A549 (cell line): Measurements from ENCODE around the gene CAPN8. TPM values are rescaled to one million over a fixed set of nuclear protein-coding genes. Genes with fewer than 3 reads are reported as not detected.

ENCODE experiments used
- ATAC-seq, 2 experiments: fragments of 200-7000 bp in 1 of 2; fragments of >200 bp in 1 of 2; cut with Nextera tagmentation in 1 of 2; cut with Tn5 transposase in 1 of 2; 3 replicates each; pipeline versions ENCODE4 v1.8.0 to v1.9.1; 2018 to 2020; ENCODE audit warnings: mild to moderate bottlenecking in 1 of 2, moderate library complexity in 1 of 2
- CTCF ChIA-PET: fragments of 300-600 bp; sonication (Branson Sonifier 250); formaldehyde crosslinking; extraction: SDS; loops from one replicate; lab custom pipeline; 2021; ENCODE audit warnings: antibody characterized with exemption, inconsistent platforms; lab: Yijun Ruan, JAX
- POLR2A ChIA-PET: fragments of 350-600 bp; formaldehyde crosslinking; extraction: SDS; loops from one replicate; lab custom pipeline; 2021; ENCODE audit warnings: antibody characterized with exemption, inconsistent platforms; lab: Yijun Ruan, JAX
- DNase-seq, 2 experiments: peaks; one replicate each; pipeline versions ENCODE4 v3.0.0 to v3.0.0-alpha.2; 2011 to 2016; ENCODE audit warnings: low read depth in 1 of 2, low spot score in 1 of 2
- FAIRE-seq: peaks from 2 replicates; lab custom pipeline; 2011; peaks lifted over from hg19 to GRCh38; lab: Jason Lieb, UNC
- H3K27ac ChIP-seq, 2 experiments: fragments of >200 bp; sonication (Bioruptor Twin); formaldehyde crosslinking; 3 replicates each; pipeline ENCODE4 v1.5.1; 2016 to 2017
- H3K4me1 ChIP-seq: fragments of >200 bp; sonication (Bioruptor Twin); formaldehyde crosslinking; 3 replicates; pipeline ENCODE4 v1.6.1; 2016
- H3K4me2 ChIP-seq: fragments of >200 bp; sonication (Bioruptor Twin); formaldehyde crosslinking; 3 replicates; pipeline ENCODE4 v1.6.1; 2016
- H3K4me3 ChIP-seq: fragments of >200 bp; sonication (Bioruptor Twin); formaldehyde crosslinking; 3 replicates; pipeline ENCODE4 v1.5.1; 2016
- H3K9me3 ChIP-seq: fragments of >200 bp; sonication (Bioruptor Twin); formaldehyde crosslinking; 3 replicates; pipeline ENCODE4 v1.6.1; 2016
- BHLHE40 ChIP-seq: IDR thresholded peaks from 2 replicates; pipeline ENCODE4 v1.6.1; 2012; ENCODE audit warnings: low read depth, low read length, inconsistent platforms
- CHD4 ChIP-seq: fragments of 200-600 bp; sonication (generic); IDR thresholded peaks from 2 replicates; pipeline ENCODE4 v1.6.1; 2016; ENCODE audit warnings: antibody characterized with exemption, mild to moderate bottlenecking, borderline replicate concordance
- EHMT2 ChIP-seq: fragments of 200-600 bp; sonication (generic); IDR thresholded peaks from 2 replicates; pipeline ENCODE4 v1.6.1; 2016; ENCODE audit warnings: antibody characterized with exemption, low read depth, mild to moderate bottlenecking, moderate library complexity
- FOSB ChIP-seq: fragments of 250-450 bp; sonication (Bioruptor Pico); IDR thresholded peaks from 2 replicates; pipeline ENCODE4 v1.5.0; 2020; ENCODE audit warnings: mild to moderate bottlenecking, moderate library complexity
- GATA3 ChIP-seq: IDR thresholded peaks from 2 replicates; pipeline ENCODE4 v1.6.1; 2012; ENCODE audit warnings: borderline replicate concordance
- HEYL ChIP-seq: fragments of 250-450 bp; sonication (Bioruptor Pico); IDR thresholded peaks from 2 replicates; pipeline ENCODE4 v1.8.0; 2021; ENCODE audit warnings: mild to moderate bottlenecking, moderate library complexity
- HOXB5 ChIP-seq: fragments of 250-450 bp; sonication (Bioruptor Pico); IDR thresholded peaks from 2 replicates; pipeline ENCODE4 v1.5.0; 2020; ENCODE audit warnings: mild to moderate bottlenecking, moderate library complexity
- KDM1A ChIP-seq: fragments of 200-600 bp; sonication (generic); IDR thresholded peaks from 2 replicates; pipeline ENCODE4 v1.6.1; 2016; ENCODE audit warnings: low read depth, mild to moderate bottlenecking
- KDM5A ChIP-seq: fragments of 200-600 bp; sonication (generic); IDR thresholded peaks from 2 replicates; pipeline ENCODE4 v1.6.1; 2016; ENCODE audit warnings: antibody characterized with exemption, mild to moderate bottlenecking
- MAFK ChIP-seq: fragments of 450-650 bp; IDR thresholded peaks from 2 replicates; pipeline ENCODE4 v1.6.1; 2014; ENCODE audit not compliant: partially characterized antibody
- MYC ChIP-seq: IDR thresholded peaks from 2 replicates; pipeline ENCODE4 v1.6.1; 2012; ENCODE audit warnings: mild to moderate bottlenecking, inconsistent platforms, low read length, improper control_type of control experiment, borderline replicate concordance
- POLR2A ChIP-seq: IDR thresholded peaks from 2 replicates; pipeline ENCODE4 v1.6.1; 2012; ENCODE audit warnings: mild to moderate bottlenecking, low read length
- RAD21 ChIP-seq, 2 experiments: fragments of >200 bp in 1 of 2; sonication (Bioruptor Twin) in 1 of 2; formaldehyde crosslinking in 1 of 2; IDR thresholded peaks in 1 of 2; conservative IDR thresholded peaks in 1 of 2; 2 replicates in 1 of 2; 3 replicates in 1 of 2; pipeline ENCODE4 v1.6.1; 2012 to 2018; ENCODE audit warnings: inconsistent platforms in 1 of 2
- RFX5 ChIP-seq: fragments of 450-650 bp; IDR thresholded peaks from 2 replicates; pipeline ENCODE4 v1.7.1; 2014; ENCODE audit warnings: antibody characterized with exemption, mild to moderate bottlenecking, moderate library complexity
- RNF2 ChIP-seq: fragments of 200-600 bp; sonication (generic); IDR thresholded peaks from 2 replicates; pipeline ENCODE4 v1.6.1; 2016; ENCODE audit warnings: low read depth, mild to moderate bottlenecking, antibody characterized with exemption, moderate library complexity, borderline replicate concordance
- TP53 ChIP-seq: fragments of 250-450 bp; sonication (Bioruptor Pico); IDR thresholded peaks from 2 replicates; pipeline ENCODE4 v1.5.0; 2021; ENCODE audit warnings: mild to moderate bottlenecking, moderate library complexity
- ZFP36 ChIP-seq: fragments of 450-650 bp; IDR thresholded peaks from 2 replicates; pipeline ENCODE4 v1.6.1; 2014; ENCODE audit warnings: borderline replicate concordance; ENCODE audit not compliant: partially characterized antibody
- ZNF302 ChIP-seq: fragments of 250-450 bp; sonication (Bioruptor Pico); IDR thresholded peaks from 2 replicates; pipeline ENCODE4 v1.9.0; 2021; ENCODE audit warnings: inconsistent platforms, mild to moderate bottlenecking, moderate library complexity
- ZSCAN20 ChIP-seq: fragments of 250-450 bp; sonication (Bioruptor Pico); IDR thresholded peaks from 2 replicates; pipeline ENCODE4 v1.8.0; 2022; ENCODE audit warnings: mild to moderate bottlenecking, moderate library complexity
- WGBS: methylation state at CpG from one replicate; pipeline ENCODE4 v1.1.6; 2017; ENCODE audit errors: missing lambda C conversion rate; 5-methylcytosine and 5-hydroxymethylcytosine counted together
- polyA plus RNA-seq, 4 experiments: library from polyadenylated mRNA; depleted of rRNA in 3 of 4; stranded (reverse); fragments of >200 nt; fragmentation: RNase III in 1 of 4; extraction: RNeasy Plus Mini Kit Qiagen cat#74134 plus additional on column Dnase treatment in 1 of 4; gene quantifications; 2 replicates in 3 of 4; 3 replicates in 1 of 4; pipeline ENCODE4 v1.2.3, GENCODE V29; 2011 to 2017
- TF ChIP-seq, protein P1 (sequence below): fragments of >200 bp; sonication (Bioruptor Twin); formaldehyde crosslinking; IDR thresholded peaks from 3 replicates; pipeline ENCODE4 v1.6.1; 2016
- TF ChIP-seq, protein P2 (sequence below): fragments of 200-600 bp; sonication (generic); IDR thresholded peaks from 2 replicates; pipeline ENCODE4 v1.6.1; 2016; ENCODE audit warnings: antibody characterized with exemption, mild to moderate bottlenecking, moderate library complexity
- TF ChIP-seq, protein P3 (sequence below): IDR thresholded peaks from 2 replicates; pipeline ENCODE4 v1.6.1; 2012
- TF ChIP-seq, protein P4 (sequence below): fragments of 150-350 bp; IDR thresholded peaks from 2 replicates; pipeline ENCODE4 v1.6.1; 2014; ENCODE audit warnings: low read depth, mild to moderate bottlenecking, low read length
- TF ChIP-seq, protein P5 (sequence below): IDR thresholded peaks from 2 replicates; pipeline ENCODE4 v1.6.1; 2012; ENCODE audit warnings: low read depth, borderline replicate concordance
- TF ChIP-seq, protein P6 (sequence below): fragments of 250-450 bp; sonication (Bioruptor Pico); IDR thresholded peaks from 2 replicates; pipeline ENCODE4 v1.5.0; 2021; ENCODE audit warnings: mild to moderate bottlenecking, moderate library complexity, borderline replicate concordance

The CAPN8 gene
- polyA plus RNA-seq, 2 of the 4 experiments (the other 2 are of a cell fraction) = 0.39 to 1.5 TPM

DNA sequence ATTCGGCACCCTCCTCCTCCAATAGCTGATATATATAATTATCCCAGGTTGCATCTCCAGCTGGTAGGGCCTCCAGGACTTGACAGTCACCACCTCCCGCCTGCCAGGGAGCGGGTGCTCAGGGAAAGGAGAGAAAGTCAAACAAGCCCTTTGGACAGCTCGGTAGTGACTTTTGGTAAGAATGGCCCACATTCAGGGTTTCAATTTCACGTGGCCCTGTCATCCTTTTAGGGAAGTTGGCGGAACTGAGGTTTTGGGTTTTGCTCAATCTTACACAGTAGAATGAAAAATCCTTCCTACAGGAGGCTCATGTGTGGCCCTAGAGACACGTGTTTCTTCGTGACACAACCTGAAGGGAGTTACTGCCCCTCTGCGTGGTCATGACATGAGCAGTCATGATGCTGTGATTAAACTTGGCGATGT lies 44.2 kb downstream of the CAPN8 start:
- ATAC-seq (no peak), DNase-seq (no peak), FAIRE-seq (no peak)
- H3K4me2 ChIP-seq = no peak overlapping the region
- no peaks in the 10 kb centered on the region for H3K9me3 ChIP-seq
- H3K27ac ChIP-seq = no peak overlapping the region
- ChIA-PET POLR2A (no interaction called here), CTCF (interaction anchor here (0.6 to 1.3 kb wide), 2 partner anchors 9 to 64 kb away, joined by 3 to 5 read pairs; no protein-coding TSS in a partner anchor)
- H3K4me1 ChIP-seq = no peaks in the 10 kb centered on the region
- WGBS = 80% methylated on average over 10 of the region's 10 CpGs
- no peak overlapping the region for H3K4me3 ChIP-seq
- TF ChIP-seq, protein P1, sequence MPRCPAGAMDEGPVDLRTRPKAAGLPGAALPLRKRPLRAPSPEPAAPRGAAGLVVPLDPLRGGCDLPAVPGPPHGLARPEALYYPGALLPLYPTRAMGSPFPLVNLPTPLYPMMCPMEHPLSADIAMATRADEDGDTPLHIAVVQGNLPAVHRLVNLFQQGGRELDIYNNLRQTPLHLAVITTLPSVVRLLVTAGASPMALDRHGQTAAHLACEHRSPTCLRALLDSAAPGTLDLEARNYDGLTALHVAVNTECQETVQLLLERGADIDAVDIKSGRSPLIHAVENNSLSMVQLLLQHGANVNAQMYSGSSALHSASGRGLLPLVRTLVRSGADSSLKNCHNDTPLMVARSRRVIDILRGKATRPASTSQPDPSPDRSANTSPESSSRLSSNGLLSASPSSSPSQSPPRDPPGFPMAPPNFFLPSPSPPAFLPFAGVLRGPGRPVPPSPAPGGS = no peak
- TF ChIP-seq KDM1A = no peak
- TF ChIP-seq, protein P2, sequence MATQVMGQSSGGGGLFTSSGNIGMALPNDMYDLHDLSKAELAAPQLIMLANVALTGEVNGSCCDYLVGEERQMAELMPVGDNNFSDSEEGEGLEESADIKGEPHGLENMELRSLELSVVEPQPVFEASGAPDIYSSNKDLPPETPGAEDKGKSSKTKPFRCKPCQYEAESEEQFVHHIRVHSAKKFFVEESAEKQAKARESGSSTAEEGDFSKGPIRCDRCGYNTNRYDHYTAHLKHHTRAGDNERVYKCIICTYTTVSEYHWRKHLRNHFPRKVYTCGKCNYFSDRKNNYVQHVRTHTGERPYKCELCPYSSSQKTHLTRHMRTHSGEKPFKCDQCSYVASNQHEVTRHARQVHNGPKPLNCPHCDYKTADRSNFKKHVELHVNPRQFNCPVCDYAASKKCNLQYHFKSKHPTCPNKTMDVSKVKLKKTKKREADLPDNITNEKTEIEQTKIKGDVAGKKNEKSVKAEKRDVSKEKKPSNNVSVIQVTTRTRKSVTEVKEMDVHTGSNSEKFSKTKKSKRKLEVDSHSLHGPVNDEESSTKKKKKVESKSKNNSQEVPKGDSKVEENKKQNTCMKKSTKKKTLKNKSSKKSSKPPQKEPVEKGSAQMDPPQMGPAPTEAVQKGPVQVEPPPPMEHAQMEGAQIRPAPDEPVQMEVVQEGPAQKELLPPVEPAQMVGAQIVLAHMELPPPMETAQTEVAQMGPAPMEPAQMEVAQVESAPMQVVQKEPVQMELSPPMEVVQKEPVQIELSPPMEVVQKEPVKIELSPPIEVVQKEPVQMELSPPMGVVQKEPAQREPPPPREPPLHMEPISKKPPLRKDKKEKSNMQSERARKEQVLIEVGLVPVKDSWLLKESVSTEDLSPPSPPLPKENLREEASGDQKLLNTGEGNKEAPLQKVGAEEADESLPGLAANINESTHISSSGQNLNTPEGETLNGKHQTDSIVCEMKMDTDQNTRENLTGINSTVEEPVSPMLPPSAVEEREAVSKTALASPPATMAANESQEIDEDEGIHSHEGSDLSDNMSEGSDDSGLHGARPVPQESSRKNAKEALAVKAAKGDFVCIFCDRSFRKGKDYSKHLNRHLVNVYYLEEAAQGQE = no peak
- no peak for TF ChIP-seq BHLHE40
- no peak for TF ChIP-seq EHMT2
- no peak for TF ChIP-seq MAFK
- no peak for TF ChIP-seq FOSB (CRISPR knock-in tag)
- TF ChIP-seq RFX5 = no peak
- no peak for TF ChIP-seq GATA3
- TF ChIP-seq POLR2A = no peak
- no peak for TF ChIP-seq ZSCAN20 (CRISPR knock-in tag)
- no peak for TF ChIP-seq HEYL (CRISPR knock-in tag)
- TF ChIP-seq, protein P3, sequence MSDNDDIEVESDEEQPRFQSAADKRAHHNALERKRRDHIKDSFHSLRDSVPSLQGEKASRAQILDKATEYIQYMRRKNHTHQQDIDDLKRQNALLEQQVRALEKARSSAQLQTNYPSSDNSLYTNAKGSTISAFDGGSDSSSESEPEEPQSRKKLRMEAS = no peak
- TF ChIP-seq ZNF302 (CRISPR knock-in tag) = no peak
- no peak for TF ChIP-seq MYC
- TF ChIP-seq, protein P4, sequence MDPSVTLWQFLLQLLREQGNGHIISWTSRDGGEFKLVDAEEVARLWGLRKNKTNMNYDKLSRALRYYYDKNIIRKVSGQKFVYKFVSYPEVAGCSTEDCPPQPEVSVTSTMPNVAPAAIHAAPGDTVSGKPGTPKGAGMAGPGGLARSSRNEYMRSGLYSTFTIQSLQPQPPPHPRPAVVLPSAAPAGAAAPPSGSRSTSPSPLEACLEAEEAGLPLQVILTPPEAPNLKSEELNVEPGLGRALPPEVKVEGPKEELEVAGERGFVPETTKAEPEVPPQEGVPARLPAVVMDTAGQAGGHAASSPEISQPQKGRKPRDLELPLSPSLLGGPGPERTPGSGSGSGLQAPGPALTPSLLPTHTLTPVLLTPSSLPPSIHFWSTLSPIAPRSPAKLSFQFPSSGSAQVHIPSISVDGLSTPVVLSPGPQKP = no peak
- no peak for TF ChIP-seq RAD21 (conservative IDR thresholded peaks at IDR 0.05 in 1 of 2, IDR thresholded peaks at IDR 0.05 in 1 of 2)

DNA sequence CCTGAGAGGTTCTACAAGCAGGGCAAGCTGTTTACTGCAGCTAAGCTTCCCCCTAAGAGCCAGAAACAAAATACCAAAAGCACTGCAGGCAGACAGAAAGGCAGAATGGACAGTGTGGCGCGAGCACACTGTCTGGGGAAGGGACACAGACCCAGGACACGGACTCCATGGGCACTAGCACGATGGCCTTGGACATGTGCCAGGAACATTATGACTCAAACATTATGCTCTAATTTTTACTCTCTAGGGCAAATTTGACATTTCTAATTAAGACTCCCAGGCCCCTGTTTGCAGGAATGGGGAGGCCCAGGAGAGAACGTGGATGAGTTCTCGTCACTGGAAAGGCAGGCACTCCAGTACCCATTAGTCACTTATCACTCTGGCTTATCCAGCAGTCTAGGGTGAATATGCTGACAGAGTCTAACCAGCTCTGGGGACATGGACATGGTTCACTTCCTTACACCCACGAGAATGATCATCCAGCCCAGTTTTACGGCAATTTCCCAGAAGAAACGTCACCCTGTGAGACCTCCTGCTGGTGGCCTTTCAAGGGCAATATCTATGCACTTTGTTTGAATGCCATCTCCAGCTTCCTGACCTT lies 45.1 kb downstream of the CAPN8 start:
- FAIRE-seq (no peak), DNase-seq (no peak), ATAC-seq (no peak)
- WGBS = 78% methylated on average over 9 of the region's 9 CpGs
- TF ChIP-seq ZSCAN20 (CRISPR knock-in tag) (no peak), TP53 (CRISPR knock-in tag) (no peak), KDM5A (no peak), RNF2 (no peak), CHD4 (no peak), ZFP36 (no peak), MAFK (no peak), HOXB5 (no peak)
- TF ChIP-seq, protein P5, sequence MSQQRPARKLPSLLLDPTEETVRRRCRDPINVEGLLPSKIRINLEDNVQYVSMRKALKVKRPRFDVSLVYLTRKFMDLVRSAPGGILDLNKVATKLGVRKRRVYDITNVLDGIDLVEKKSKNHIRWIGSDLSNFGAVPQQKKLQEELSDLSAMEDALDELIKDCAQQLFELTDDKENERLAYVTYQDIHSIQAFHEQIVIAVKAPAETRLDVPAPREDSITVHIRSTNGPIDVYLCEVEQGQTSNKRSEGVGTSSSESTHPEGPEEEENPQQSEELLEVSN = no peak
- TF ChIP-seq, protein P6, sequence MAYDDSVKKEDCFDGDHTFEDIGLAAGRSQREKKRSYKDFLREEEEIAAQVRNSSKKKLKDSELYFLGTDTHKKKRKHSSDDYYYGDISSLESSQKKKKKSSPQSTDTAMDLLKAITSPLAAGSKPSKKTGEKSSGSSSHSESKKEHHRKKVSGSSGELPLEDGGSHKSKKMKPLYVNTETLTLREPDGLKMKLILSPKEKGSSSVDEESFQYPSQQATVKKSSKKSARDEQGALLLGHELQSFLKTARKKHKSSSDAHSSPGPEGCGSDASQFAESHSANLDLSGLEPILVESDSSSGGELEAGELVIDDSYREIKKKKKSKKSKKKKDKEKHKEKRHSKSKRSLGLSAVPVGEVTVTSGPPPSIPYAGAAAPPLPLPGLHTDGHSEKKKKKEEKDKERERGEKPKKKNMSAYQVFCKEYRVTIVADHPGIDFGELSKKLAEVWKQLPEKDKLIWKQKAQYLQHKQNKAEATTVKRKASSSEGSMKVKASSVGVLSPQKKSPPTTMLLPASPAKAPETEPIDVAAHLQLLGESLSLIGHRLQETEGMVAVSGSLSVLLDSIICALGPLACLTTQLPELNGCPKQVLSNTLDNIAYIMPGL = no peak
- ChIA-PET CTCF (interaction anchor here (0.6 to 4.2 kb wide), 6 partner anchors 8 to 487 kb away, joined by 3 to 16 read pairs (median 4); no protein-coding TSS in a partner anchor), POLR2A (no interaction called here)
- no peak overlapping the region for H3K4me2 ChIP-seq
- H3K9me3 ChIP-seq = no peaks in the 10 kb centered on the region
- no peaks in the 10 kb centered on the region for H3K4me1 ChIP-seq
- no peak overlapping the region for H3K27ac ChIP-seq
- H3K4me3 ChIP-seq = no peak overlapping the region
